Measurements from ENCODE around the gene CDK5RAP2.

The CDK5RAP2 gene

DNA sequence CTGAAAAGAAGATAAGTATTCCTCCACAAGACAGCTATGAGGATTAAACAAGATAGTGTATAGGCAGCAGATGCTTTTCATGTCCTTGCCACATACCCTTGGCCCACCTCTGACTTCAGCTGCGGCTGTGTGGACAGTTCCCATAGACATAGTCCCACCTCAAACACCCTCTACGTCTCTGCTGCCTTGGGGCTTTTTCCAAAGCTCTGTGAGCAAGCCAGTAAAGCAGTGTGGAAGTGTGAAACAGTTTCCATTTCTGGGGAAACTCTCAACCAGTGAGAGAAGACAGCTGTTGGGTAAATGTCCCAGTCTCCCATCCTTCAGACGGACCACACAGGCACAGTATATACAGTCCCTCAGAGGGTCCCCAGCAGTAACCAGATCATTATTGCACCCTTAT is 125.5 kb downstream of the CDK5RAP2 start:
- TF ChIP-seq FOXP2 (optimal IDR thresholded peaks at IDR 0.05; ENCODE audit: borderline replicate concordance, extremely low read depth, extremely low read length, insufficient read depth) (no peak), POLR2AphosphoS5 (IDR thresholded peaks at IDR 0.05; ENCODE audit: low read depth, low read length) (no peak), TAF1 (IDR thresholded peaks at IDR 0.05; ENCODE audit: borderline replicate concordance, insufficient read depth, low read length) (no peak), SIN3A (IDR thresholded peaks at IDR 0.05; ENCODE audit: borderline replicate concordance, insufficient read depth, low read length) (no peak)
- TF ChIP-seq, protein P1, sequence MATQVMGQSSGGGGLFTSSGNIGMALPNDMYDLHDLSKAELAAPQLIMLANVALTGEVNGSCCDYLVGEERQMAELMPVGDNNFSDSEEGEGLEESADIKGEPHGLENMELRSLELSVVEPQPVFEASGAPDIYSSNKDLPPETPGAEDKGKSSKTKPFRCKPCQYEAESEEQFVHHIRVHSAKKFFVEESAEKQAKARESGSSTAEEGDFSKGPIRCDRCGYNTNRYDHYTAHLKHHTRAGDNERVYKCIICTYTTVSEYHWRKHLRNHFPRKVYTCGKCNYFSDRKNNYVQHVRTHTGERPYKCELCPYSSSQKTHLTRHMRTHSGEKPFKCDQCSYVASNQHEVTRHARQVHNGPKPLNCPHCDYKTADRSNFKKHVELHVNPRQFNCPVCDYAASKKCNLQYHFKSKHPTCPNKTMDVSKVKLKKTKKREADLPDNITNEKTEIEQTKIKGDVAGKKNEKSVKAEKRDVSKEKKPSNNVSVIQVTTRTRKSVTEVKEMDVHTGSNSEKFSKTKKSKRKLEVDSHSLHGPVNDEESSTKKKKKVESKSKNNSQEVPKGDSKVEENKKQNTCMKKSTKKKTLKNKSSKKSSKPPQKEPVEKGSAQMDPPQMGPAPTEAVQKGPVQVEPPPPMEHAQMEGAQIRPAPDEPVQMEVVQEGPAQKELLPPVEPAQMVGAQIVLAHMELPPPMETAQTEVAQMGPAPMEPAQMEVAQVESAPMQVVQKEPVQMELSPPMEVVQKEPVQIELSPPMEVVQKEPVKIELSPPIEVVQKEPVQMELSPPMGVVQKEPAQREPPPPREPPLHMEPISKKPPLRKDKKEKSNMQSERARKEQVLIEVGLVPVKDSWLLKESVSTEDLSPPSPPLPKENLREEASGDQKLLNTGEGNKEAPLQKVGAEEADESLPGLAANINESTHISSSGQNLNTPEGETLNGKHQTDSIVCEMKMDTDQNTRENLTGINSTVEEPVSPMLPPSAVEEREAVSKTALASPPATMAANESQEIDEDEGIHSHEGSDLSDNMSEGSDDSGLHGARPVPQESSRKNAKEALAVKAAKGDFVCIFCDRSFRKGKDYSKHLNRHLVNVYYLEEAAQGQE (IDR thresholded peaks at IDR 0.05; ENCODE audit: insufficient read depth in 1 of 2, low read depth in 2 of 2, low read length in 2 of 2), result no peak

- TF ChIP-seq SIN3A (IDR thresholded peaks at IDR 0.05; ENCODE audit: borderline replicate concordance, insufficient read depth, low read length), result no peak
Observed at GRCh38 chr9:120453792-120454191, 126.2 kb downstream of the CDK5RAP2 start.

- TF ChIP-seq, protein P1 (IDR thresholded peaks at IDR 0.05; ENCODE audit: insufficient read depth in 1 of 2, low read depth in 2 of 2, low read length in 2 of 2), result no peak
- TF ChIP-seq SIN3A (IDR thresholded peaks at IDR 0.05; ENCODE audit: borderline replicate concordance, insufficient read depth, low read length) (no peak), POLR2AphosphoS5 (IDR thresholded peaks at IDR 0.05; ENCODE audit: low read depth, low read length) (no peak), FOXP2 (optimal IDR thresholded peaks at IDR 0.05; ENCODE audit: borderline replicate concordance, extremely low read depth, extremely low read length, insufficient read depth) (no peak)
Observed at GRCh38 chr9:120452631-120453030, 127.3 kb downstream of the CDK5RAP2 start.

DNA sequence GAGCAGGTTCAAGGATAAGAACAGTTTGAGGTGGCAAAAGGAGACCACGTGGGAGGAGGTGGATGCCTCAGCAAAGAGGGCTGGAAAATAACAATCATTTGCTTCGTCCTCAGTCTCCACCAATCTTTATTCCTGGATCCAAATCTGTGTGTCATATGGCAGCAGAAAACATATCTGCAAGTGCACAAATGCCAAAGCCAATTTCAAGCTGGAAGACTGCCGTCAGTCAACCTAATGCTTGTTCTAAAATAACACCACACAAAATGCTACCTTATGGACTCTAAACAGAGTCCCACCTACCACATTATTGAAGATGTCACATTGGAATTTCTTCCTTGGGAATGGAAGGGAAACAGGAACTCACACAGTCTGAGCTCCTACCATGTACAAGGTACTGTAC is 129.1 kb downstream of the CDK5RAP2 start:
- TF ChIP-seq TAF1 (IDR thresholded peaks at IDR 0.05; ENCODE audit: borderline replicate concordance, insufficient read depth, low read length), result no peak
- TF ChIP-seq, protein P1 (IDR thresholded peaks at IDR 0.05; ENCODE audit: insufficient read depth in 1 of 2, low read depth in 2 of 2, low read length in 2 of 2), result no peak

GRCh38 chr9:120449566-120449965 is 130.4 kb downstream of the CDK5RAP2 start:
- no peak for TF ChIP-seq FOXP2 (optimal IDR thresholded peaks at IDR 0.05; ENCODE audit: borderline replicate concordance, extremely low read depth, extremely low read length, insufficient read depth)
- no peak for TF ChIP-seq POLR2AphosphoS5 (IDR thresholded peaks at IDR 0.05; ENCODE audit: low read depth, low read length)
- no peak for TF ChIP-seq TAF1 (IDR thresholded peaks at IDR 0.05; ENCODE audit: borderline replicate concordance, insufficient read depth, low read length)
- no peak for TF ChIP-seq SIN3A (IDR thresholded peaks at IDR 0.05; ENCODE audit: borderline replicate concordance, insufficient read depth, low read length)
- TF ChIP-seq, protein P1 (IDR thresholded peaks at IDR 0.05; ENCODE audit: insufficient read depth in 1 of 2, low read depth in 2 of 2, low read length in 2 of 2), result no peak

Measured in PFSK-1 (cell line).